GM18909 (cell line): Measurements from ENCODE around the gene UNC119B.
A peak's percentile ranks its signal among the peaks of the same experiment; 100 is the strongest.

ENCODE experiments used
- ATAC-seq: cut with Tn5 transposase; IDR thresholded peaks from one replicate; pipeline ENCODE4 v1.9.1; 2021; ENCODE audit warnings: mild to moderate bottlenecking; ENCODE audit not compliant: unreplicated experiment, poor library complexity

Gene UNC119B

GRCh38 chr12:120687578-120688289 lies 22.5 kb upstream of the UNC119B start:
- ATAC-seq = no peak

DNA sequence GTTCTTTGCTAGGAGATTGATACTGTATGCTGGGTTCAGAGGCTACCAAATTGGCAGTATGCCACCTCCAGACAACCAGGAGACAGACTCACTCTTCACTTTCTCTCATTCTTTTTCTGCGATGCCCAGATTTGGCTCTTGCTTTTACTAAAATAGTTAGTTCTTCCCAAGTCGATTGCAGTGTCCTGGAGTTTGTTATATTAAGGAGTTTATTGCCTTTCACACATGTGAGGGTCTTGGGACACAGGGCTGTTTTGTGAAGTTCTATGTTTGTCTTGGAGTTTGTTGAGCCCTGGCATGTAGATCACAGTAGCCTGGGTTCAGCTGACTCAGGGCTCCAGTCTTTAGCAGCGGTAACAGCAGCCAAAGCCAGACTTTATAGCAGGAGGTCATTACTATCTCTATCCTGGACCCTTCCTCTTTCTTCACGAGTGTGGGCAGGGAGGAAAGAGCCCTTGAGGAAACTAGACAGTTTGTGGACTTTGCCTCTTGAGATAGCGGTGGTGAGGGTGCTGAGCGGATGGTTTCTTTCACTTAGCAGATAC lies 21.7 kb upstream of the UNC119B start:
- no peak for ATAC-seq

GRCh38 chr12:120689397-120690082 lies 20.7 kb upstream of the UNC119B start:
- ATAC-seq = no peak

DNA sequence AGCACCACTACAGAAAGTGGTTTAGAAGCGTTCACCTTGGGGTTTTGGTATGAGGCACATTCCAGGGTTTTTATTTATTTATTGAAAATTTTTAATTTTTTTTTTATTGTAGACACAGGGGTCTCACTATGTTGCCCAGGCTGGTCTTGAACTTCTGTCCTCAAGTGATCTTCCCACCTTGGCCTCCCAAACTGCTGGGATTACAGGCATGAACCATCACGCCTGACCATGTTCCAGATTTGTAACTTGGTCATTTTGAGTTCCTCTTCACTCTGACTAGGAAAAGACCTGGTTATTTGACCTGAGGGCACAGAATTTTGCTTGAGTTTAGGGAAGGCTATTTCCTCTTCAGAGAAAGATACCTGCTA lies 20.2 kb upstream of the UNC119B start:
- no peak for ATAC-seq

GRCh38 chr12:120690978-120691377 lies 19.3 kb upstream of the UNC119B start:
- ATAC-seq = no peak

GRCh38 chr12:120692524-120693033 lies 17.7 kb upstream of the UNC119B start:
- ATAC-seq = no peak

DNA sequence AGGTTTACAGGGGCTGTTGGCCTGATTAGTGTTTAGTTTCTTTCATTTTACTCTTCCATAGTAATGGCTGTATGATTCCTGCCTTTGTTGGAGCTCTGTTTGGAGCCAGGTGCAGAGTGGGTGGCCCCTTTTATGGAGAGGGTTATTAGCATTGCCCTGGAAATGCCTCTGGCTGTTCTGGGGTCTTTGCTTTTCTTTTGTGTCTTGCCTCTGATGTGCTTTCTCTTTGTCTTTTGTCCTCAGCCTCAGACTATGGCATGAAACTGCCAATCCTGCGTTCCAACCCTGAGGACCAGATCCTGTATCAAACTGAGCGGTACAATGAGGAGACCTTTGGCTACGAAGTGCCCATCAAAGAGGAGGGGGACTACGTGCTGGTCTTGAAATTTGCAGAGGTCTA lies 16.4 kb upstream of the UNC119B start:
- no peak for ATAC-seq

DNA sequence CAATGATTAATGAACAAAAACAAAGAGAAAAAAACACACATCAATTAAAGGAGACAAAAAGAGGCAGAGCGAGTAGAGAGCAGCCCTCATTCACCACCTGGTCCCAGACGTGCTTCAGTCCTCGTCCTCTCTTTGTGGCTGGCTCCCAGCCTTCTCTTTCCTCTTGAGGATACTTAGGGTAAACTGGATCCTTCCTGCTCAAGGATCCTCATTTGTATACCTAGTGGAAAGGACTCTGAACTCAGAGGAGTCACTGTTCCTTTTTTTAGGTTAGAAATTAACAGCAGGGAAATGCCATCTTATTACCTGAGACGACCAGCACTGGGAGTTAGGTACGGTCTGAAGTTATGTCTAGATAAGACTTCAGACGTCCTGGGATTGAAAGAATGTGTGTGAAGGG lies 13.6 kb upstream of the UNC119B start:
- ATAC-seq = no peak

GRCh38 chr12:120697344-120697743 lies 12.9 kb upstream of the UNC119B start:
- no peak for ATAC-seq

GRCh38 chr12:120698665-120699064 lies 11.6 kb upstream of the UNC119B start:
- no peak for ATAC-seq

DNA sequence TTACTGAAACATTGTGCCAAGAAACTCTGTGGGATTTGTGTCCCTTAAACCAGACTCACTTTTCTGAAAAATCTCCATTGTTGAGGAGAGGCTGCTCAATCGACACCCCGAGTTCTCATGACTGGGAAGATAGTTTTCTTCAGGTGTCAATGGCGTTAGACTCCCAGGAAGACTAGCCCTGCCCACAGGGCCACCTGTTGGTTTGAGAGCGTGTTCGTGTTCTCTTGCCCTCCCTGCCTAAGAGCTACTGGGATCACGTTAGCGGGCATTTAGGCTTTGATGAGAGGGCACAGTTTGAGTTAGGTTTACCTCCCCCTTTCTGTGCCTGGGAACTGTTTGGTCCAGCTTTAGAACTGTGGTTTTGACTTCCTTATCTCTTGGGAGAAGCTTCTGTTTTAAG lies 10.7 kb upstream of the UNC119B start:
- no peak for ATAC-seq

- ATAC-seq = no peak
These were observed 9.4 kb upstream of the UNC119B start for GRCh38 chr12:120700886-120701285.

DNA sequence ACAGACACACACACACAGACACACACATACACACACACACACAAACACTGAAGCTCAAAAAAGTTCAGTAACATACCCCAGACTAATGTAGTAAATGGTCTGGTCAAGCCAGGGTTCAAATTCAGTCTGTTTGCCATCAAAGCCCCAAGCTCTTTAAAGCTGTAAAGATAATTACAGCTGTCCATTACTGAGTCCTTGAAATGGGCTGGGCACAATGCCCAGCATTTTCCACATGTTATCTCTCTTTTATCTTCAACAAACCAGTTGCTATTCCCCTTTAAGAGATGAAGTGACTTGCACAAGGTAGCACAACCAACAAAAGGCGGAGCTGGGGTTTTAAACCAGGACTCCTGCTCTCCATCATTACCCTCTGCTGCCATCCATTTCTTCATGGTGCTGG lies 7.6 kb upstream of the UNC119B start:
- ATAC-seq = no peak

GRCh38 chr12:120703311-120703942 lies 6.8 kb upstream of the UNC119B start:
- no peak for ATAC-seq

DNA sequence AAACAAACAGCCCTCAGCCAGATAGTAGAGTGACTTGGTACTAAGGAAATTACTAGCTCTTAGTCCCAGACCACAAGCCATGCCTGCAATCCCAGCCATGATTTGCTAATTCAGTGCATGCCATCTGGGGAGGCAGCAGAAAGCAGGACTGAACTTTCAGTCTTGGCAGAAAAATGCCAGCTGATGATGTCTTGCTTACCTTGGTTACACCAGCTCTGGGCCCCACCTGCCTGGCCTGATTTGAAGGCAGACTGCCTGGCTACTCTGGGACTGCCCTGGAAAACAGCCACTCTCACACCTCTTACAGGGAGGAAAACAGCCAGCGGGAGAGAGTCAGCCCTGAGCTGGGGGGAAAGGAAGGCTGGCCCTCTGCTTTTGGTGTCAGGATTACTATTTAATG lies 4.6 kb upstream of the UNC119B start:
- no peak for ATAC-seq

DNA sequence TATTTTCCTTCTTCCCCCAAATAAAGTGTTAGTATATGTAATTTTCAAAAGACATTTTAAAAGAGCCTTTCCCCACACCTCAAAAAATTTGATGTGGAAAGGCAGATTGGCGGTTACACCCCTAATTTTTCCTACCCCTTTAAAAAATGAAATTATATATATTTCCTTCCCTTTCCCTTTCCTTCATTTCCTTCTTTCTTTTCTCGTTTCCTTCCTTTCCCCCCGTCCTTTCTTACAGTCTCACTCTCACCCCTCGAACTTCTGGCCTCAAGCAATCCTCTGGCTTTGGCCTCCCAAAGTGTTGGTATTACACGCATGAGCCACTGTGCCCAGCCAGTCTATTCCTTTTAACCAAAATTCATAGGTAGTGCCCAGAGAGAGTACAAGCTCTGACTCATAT lies 4.2 kb upstream of the UNC119B start:
- no peak for ATAC-seq

DNA sequence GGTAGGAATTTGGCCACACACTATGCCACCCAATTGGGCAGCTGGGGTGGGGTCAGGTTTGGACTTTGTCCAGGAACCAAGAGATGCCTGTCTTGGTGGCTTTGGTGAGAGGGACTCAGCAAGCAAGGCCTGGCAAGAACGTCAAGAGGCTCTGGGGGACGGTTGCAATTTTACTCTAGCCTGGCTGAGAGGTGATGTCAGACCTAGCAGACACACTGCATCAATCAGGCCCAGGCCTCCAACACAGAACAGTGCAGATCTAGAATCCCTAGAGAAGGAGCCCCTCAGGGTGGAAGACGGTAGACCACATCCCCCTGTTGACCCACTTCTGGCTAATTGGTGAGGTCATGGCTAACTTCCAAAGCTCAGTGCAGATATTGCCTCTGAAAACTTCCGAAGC lies 1.6 kb upstream of the UNC119B start:
- ATAC-seq = no peak

DNA sequence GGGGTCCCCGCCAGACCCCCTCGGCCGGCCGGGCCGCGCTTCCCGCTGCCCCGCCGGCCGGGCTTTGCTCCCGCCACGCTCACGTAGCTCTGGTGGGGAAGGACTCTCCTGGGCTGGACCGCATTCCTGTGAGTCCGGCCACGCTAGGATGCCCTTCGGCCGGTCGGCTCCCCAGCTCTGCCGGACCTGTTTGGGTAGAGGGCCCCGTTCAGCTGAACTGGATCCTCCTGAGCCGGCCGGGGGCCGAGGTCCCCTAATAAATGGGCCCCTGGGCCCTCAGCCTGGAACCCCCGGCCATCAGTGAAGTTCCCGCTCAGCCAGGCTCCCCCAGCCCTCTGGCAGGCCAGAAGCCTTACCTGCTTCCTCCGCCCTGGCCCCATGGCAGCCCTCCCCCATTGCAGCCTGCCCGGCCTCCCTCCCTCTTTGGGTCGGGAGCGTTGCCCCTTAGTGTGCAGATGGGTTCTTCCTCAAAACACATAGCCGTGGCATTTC lies 593 bp downstream of the UNC119B start:
- peak; percentile 25 for ATAC-seq

GRCh38 chr12:120711411-120711810 lies 1.2 kb downstream of the UNC119B start:
- no peak for ATAC-seq

- no peak for ATAC-seq
These were observed 2.4 kb downstream of the UNC119B start for GRCh38 chr12:120712610-120713009.

DNA sequence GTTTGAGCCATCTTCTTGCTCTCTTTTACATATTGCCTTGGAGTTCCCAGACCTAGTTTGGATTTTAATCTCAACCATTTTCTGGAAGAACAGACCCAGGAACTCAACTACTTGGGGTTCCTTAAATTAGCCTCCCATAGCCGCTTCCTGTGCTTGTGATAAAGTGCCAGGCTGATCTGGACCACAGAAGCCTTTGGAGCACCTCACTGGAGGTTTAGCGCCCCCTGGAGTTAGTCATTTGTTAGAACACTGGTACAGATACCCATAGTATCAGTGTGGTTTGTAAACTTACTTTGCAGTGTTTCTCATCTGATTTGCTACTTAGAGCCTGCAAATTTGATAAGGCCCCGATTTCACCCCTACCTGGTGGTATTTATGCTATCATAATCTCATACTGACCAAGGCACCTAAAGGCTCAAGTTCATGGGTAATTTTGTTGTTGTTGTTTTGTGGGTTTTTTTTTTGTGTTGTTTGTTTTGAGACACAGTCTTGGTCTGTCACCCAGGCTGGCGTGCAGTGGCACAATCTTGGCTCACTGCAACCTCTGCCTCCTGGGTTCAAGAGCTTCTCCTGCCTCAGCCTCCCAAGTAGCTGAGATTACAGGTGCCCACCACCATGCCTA lies 3.7 kb downstream of the UNC119B start:
- ATAC-seq = no peak
